KG1 (cell line): ENCODE data around the gene HTR2A.

Experiments used
- DNase-seq: peaks from one replicate; lab custom pipeline; 2025; lab: John Stamatoyannopoulos, UW

The HTR2A gene

GRCh38 chr13:46896341-46897137, at the start of gene HTR2A:
TSS of gene HTR2A (minus strand) at chr13:46897053. CDS start at chr13:46895906, 1,147 bp downstream.
- no peak for DNase-seq

GRCh38 chr13:46936525-46936924, 39.7 kb upstream of the HTR2A start:
- DNase-seq = no peak

- DNase-seq = no peak
Observed at GRCh38 chr13:46934749-46935148, 37.9 kb upstream of the HTR2A start.

- no peak for DNase-seq
Observed at GRCh38 chr13:46926916-46927590, 30.2 kb upstream of the HTR2A start.

- DNase-seq = no peak
Observed at GRCh38 chr13:46925486-46925885, 28.6 kb upstream of the HTR2A start.

- DNase-seq = no peak
Observed at GRCh38 chr13:46914341-46914740, 17.5 kb upstream of the HTR2A start.

- DNase-seq = no peak
Observed at GRCh38 chr13:46913757-46914156, 16.9 kb upstream of the HTR2A start.

GRCh38 chr13:46909042-46909441, 12.2 kb upstream of the HTR2A start:
- DNase-seq = no peak

- no peak for DNase-seq
Observed at GRCh38 chr13:46908501-46908900, 11.6 kb upstream of the HTR2A start.

GRCh38 chr13:46906405-46906804, 9.6 kb upstream of the HTR2A start:
- no peak for DNase-seq

- no peak for DNase-seq
Observed at GRCh38 chr13:46905249-46905648, 8.4 kb upstream of the HTR2A start.

- no peak for DNase-seq
Observed at GRCh38 chr13:46903748-46904147, 6.9 kb upstream of the HTR2A start.

GRCh38 chr13:46901721-46902120, 4.9 kb upstream of the HTR2A start:
- DNase-seq = no peak

- DNase-seq = no peak
Observed at GRCh38 chr13:46899801-46900200, 2.9 kb upstream of the HTR2A start.

GRCh38 chr13:46895381-46895780, 1.5 kb downstream of the HTR2A start:
- DNase-seq = no peak

GRCh38 chr13:46894568-46894967, 2.3 kb downstream of the HTR2A start:
- DNase-seq = no peak

- peak; percentile 69 for DNase-seq
Observed at GRCh38 chr13:46893798-46894560, 2.9 kb downstream of the HTR2A start.

GRCh38 chr13:46893221-46893740, 3.6 kb downstream of the HTR2A start:
- no peak for DNase-seq

GRCh38 chr13:46885018-46885417, 11.8 kb downstream of the HTR2A start:
- no peak for DNase-seq

- no peak for DNase-seq
Observed at GRCh38 chr13:46884531-46884930, 12.3 kb downstream of the HTR2A start.

- DNase-seq = no peak
Observed at GRCh38 chr13:46881621-46882020, 15.2 kb downstream of the HTR2A start.

- DNase-seq = no peak
Observed at GRCh38 chr13:46874006-46874405, 22.8 kb downstream of the HTR2A start.

- DNase-seq = no peak
Observed at GRCh38 chr13:46871557-46871956, 25.3 kb downstream of the HTR2A start.
